Astrocyte (in vitro differentiated cells and primary cell): Measurements from ENCODE around the gene PFDN4.

Experiments used
- EZH2 ChIP-seq: IDR thresholded peaks from 2 replicates; pipeline ENCODE4 v1.6.1; 2012; ENCODE audit warnings: mild to moderate bottlenecking, low read length, inconsistent platforms; ENCODE audit not compliant: insufficient read depth
- TF ChIP-seq, protein P1 (sequence below): IDR thresholded peaks from 2 replicates; pipeline ENCODE4 v1.5.1; 2011; ENCODE audit warnings: low read depth, mild to moderate bottlenecking, inconsistent platforms, low read length, moderate library complexity; ENCODE audit not compliant: insufficient read depth

DNA sequence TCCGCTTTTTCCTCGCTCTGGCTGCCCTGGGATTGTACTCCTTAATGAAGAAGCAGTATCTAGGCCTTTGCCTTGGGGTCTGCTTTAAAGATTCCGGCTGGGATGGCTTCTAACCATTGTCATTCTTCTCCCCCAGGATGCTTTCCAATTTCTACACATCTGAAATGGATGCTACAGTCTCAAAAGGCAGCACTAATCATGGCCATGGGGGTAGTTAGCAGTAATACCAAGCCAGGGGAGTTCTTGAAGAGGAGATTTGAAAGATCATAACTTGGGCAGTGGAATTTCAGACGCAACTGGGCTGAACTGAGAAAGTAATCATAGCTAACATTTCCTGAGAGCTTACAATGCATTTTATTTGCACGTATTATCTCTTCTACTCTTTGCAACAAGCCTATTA lies 3.4 kb upstream of the PFDN4 start:
- no peak for TF ChIP-seq EZH2
- TF ChIP-seq, protein P1, sequence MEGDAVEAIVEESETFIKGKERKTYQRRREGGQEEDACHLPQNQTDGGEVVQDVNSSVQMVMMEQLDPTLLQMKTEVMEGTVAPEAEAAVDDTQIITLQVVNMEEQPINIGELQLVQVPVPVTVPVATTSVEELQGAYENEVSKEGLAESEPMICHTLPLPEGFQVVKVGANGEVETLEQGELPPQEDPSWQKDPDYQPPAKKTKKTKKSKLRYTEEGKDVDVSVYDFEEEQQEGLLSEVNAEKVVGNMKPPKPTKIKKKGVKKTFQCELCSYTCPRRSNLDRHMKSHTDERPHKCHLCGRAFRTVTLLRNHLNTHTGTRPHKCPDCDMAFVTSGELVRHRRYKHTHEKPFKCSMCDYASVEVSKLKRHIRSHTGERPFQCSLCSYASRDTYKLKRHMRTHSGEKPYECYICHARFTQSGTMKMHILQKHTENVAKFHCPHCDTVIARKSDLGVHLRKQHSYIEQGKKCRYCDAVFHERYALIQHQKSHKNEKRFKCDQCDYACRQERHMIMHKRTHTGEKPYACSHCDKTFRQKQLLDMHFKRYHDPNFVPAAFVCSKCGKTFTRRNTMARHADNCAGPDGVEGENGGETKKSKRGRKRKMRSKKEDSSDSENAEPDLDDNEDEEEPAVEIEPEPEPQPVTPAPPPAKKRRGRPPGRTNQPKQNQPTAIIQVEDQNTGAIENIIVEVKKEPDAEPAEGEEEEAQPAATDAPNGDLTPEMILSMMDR = no peak
